ENCODE measurements around the gene WBP1L. TPM values are rescaled to one million over a fixed set of nuclear protein-coding genes. Genes with fewer than 3 reads are reported as not detected.
A peak's percentile ranks its signal among the peaks of the same experiment; 100 is the strongest.
"Not testable (repeated sequence)": the region's sequence is repeated elsewhere in the genome, so short reads cannot be mapped to it uniquely, and the experiment has no call there.

WBP1L gene
- total RNA-seq, 1 experiment from 2014 or later: 56.8 TPM

DNA sequence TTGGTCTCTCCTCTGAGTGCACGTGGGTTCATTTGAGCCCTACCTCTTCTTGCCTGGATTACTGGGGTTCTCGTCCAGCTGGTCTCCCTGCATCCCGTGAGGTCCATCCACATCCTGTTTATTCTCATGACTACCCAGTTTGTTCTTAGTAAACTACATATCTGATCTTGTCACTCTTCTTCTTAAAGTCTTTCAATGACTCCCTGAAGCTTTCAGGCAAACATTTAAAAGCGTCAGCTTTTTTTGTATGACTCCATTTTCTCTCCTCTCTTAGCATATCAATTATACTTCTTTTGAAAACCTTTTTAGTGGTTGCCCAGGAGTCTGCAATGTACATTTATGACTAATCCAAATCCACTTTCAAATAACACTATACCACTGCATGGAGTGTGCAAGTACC, 21.8 kb upstream of the WBP1L start:
- no peak for DNase-seq (ENCODE audit: low read depth)

DNA sequence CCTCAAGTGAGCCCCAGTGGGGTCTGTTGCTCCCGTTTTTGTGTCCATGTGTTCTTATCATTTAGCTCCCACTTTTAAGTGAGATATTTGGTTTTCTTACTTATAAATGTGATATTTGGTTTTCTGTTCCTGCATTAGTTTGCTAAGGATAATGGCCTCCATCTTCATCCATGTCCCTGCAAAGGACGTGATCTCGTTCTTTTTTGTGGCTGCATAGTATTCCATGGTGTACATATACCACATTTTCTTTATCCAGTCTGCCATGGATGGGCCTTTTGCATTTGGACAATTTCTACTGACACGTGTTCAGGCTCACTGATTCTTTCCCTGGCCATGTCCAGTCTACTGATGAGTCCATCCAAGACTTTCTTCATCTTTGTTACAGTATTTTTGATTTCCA, 19.8 kb upstream of the WBP1L start:
- no peak for DNase-seq (ENCODE audit: low read depth)

DNA sequence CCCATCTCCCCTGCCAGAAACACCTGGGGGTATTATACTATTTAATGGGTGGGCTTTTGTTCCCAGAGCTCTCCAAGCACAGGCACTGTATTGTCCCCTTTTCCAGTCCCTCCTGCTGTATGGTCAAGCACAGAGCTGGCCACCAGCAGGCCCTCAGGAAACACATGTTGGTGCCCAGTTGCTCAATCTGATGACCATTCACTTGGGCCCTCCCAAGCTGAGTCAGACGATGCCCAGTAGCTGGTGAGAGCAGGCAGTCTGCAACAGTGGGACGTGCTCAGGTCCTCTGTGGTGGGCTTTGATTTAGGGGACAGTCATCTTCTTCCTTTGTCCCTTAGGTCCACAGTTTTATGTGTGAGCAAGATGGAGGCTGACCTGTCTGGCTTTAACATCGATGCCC, 17.5 kb upstream of the WBP1L start:
- DNase-seq (ENCODE audit: low read depth): peak; percentile 73

DNA sequence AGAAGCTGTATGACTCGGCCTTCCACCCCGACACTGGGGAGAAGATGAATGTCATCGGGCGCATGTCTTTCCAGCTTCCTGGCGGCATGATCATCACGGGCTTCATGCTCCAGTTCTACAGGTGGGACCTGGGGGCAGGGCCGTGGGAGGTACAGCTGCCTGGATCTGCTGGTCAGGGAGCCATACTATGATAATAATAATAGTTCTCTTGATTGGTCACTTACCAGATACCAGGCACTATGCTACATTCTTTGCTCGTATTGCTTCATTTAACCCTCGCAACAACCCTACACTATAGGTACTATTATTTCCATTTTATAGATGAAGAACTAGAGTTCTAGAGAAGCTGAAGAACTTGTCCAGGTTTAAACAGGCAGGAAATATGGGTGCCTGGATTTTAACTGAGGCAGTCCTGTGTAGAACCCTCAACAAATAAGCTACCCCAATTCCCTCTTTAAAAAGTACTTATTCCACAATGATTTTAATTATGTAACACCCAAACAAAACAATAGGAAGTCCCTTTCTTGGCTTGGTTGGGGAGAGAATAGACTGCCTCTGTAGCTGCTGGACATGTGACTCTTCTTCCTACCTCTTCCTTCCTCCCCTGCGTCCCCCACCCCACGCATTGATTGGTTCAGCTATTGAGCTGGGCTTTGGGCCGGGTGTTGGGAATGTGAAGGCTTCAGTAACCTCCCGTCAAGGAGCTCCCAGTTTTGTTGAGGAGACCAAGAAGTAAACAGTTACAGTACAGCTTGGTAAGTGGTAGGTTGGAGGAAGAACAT, 16.5 kb upstream of the WBP1L start:
- no peak for DNase-seq (ENCODE audit: low read depth)

DNA sequence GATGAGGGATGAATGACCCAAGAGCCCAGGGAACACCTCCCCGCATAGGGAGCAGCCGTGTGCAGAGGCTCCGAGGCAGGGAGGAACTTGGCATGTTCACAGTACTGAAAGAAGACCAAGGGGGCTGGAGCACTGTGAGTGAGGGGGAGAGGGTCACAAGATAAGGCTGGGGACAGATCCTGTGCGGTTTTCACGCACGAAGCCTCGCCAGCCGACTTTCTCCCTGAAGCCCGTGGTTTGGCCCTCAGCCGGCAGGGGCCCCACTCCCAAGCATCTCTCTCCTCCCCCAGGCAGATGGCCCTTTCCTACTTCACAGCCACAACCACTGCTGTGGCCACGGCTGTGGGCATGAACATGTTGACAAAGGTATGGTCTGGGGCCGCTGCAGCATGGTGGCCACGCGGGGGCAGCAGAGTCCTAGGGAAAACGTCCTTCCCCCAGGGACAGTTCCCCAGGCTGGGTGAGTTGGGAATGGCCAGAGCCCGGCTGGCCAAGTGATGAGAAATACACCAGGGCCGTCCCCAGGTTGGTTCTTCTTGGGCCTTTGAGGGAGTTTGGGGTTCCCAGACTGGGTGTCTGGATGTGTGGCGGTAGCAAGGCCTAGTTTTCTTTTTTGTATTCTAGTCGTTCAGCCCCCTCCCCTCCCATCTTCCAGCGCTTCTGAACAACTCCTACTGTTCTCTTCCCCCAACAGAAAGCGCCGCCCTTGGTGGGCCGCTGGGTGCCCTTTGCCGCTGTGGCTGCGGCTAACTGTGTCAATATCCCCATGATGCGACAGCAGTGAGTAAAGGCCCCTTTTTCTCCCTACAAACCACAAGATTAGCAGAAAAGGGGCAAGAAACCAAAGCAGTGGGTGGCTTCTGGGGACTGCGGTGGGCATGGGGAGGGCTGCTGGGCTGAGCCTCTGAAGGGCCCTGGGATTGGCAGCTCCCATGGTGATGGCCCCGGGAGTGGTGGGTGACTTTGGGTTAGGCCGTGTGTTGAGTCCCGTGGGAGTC, 14.4 kb upstream of the WBP1L start:
- peak; percentile 73 for DNase-seq (ENCODE audit: low read depth)

DNA sequence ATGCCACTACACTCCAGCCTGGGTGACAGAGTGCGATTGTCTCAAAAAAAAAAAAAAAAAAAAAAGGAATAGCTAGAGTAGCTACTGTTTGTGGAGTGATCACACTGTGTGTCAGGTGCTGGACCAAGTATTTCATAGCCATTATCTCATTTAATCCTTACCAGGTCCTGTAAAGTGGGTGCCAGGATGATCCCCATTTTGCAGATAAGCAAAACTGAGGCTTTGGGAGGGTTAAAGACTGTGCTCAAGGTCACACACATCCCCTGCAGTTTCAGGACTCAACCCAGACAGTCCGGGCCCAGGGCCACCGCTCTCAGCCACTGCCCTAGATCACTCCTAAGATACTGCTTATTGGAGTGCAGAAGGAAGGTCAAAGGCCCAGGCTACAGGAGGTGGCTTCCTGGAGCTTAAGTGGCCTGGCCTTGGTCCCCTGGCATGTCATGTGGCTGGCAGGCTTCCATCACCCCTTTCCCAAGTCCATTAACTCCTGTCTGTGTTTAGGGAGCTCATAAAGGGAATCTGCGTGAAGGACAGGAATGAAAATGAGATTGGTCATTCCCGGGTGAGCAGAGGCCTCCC, 12.4 kb upstream of the WBP1L start:
- DNase-seq (ENCODE audit: low read depth): no peak

DNA sequence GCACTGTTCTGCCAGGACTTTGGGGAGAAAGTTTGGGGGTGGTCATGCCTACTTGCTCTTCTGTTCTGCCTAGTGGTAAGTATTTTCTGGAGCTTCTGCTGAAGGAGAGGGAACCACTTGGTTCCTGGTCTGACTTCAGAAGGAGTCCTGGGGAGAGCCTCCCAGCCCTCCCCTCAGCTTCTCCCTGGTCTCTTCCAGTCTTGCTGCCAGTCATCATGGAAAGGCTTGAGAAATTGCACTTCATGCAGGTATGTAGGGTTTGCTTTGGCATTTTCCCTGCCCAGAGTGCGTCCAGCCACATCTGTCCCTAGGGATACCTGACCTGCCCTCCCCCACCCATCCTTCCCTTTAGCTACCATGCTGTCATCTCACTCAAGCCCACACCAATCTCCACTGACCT, 11.1 kb upstream of the WBP1L start:
- no peak for DNase-seq (ENCODE audit: low read depth)

DNA sequence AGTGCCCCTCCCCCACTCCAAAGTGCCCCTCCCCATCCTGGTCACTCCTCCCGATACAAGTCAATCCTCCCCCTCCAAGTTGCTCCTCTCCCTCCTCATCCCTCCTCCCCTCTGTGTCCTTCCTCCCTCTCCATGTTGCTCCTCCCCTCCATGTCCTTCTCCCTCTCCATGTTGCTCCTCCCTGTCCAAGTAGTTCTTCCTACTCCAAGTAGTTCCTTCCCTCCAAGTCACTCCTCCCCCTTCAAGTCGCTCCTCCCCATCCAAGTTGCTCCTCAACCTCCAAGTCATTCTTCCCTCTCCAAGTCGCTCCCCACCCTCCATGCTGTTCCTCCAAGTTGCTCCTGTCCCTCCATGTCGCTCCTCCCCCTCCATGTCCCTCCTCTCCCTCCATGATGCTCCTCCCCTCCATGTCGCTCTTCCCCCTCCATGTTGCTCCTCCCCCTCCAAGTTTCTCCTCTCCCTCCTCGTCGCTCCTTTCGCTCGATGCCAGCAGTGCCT, 8.6 kb upstream of the WBP1L start:
- no peak for DNase-seq (ENCODE audit: low read depth)

DNA sequence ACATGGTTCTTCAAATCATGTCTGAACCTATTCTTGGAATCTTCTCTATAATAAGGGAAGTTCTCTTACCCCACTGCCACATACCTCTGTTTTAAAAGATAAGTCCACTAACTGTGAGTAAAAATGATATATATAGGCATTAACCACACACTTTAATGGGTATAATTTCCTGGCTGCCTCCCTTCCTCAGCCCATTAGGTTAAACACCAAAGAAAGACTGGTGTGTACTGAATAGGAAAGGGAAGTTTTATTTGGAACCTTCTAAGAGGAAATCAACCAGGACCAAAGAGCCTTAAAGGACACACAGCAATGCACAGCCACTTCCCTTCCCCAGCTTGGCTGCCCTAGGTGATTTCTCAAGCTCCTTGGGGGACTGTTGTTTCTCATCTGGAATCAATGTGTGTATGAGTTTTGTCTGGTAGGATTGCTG, 5.0 kb upstream of the WBP1L start:
- DNase-seq (ENCODE audit: low read depth): no peak

DNA sequence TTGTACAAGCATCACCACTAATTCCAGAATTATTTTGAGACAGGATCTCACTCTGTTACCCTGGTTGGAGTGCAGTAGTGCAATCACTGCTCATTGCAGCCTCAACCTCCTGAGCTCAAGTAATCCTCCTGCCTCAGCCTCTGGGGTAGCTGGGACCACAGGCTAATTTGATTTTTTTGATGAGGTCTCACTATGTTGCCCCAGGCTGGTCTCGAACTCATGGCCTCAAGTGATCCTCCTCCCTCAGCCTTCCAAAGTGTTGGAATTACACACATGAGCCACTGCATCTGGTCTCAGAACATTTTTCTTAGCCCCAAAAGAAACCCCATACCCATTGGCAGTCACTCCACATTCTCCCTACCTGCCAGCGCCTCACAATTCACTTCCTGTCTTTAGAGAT, 3.5 kb upstream of the WBP1L start:
- no peak for DNase-seq (ENCODE audit: low read depth)

DNA sequence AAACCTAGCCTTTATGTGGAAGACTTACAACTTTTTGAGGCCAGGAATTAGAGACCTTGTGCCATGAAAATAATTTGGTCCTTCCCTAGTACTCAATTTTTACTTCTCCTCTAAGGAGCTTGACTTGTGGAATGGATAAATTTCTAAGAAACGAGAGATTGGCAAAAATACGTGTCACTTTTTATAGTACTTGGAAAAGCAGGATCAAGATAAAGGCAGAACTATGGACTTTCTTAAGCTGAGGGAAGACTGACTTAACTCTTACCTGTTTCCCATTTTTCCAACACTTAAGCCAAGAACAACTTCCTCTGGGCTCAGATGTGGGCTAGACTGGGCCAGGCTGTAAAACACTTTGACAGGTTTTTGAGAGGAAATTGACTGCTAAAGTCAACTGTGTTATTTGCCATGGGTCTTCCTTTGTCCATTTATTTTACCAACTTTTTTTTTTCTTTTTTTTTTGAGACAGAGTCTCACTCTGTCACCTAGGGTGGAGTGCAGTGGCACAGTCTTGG, 2.0 kb upstream of the WBP1L start:
- no peak for DNase-seq (ENCODE audit: low read depth)

DNA sequence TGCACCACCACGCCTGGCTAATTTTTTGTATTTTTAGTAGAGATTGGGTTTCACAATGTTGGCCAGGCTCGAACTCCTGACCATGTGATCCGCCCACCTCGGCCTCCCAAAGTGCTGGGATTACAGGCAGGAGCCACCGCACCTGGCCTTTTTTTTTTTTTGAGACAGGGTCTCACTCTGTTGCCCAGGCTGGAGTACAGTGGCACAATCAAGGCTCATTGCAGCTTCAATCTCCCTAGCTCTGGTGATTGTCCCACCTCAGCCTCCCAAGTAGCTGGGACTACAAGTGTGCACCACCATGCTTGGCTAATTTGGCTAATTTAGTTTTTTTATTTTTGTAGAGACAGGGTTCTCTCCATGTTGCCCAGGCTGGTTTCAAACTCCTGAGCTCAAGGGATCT, 1.4 kb upstream of the WBP1L start:
- DNase-seq (ENCODE audit: low read depth): not testable (repeated sequence)

DNA sequence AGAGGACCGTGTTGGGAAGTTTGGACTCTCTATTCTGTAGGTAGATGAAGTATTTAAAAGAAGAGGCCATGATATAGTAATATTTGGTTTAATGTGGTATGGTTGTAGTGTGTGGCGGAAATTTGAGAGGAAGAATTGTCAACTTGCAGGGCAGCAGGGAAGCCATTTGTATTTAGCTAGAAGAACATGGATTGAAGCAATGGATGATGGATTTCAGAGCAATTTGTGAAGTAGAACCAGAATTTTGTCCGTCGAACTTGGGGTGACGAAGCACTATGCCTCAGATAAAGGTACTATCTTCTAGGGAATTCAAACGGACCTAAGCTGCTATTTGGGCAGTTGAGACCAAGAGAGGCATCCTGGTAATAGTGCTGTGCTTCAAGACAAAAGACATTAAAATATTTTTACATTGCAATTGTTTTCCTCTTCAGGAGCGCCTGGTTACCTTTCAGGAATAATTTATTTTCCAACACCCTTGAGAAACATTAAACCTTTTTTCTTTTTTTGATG, 615 bp upstream of the WBP1L start:
- no peak for DNase-seq (ENCODE audit: low read depth)

DNA sequence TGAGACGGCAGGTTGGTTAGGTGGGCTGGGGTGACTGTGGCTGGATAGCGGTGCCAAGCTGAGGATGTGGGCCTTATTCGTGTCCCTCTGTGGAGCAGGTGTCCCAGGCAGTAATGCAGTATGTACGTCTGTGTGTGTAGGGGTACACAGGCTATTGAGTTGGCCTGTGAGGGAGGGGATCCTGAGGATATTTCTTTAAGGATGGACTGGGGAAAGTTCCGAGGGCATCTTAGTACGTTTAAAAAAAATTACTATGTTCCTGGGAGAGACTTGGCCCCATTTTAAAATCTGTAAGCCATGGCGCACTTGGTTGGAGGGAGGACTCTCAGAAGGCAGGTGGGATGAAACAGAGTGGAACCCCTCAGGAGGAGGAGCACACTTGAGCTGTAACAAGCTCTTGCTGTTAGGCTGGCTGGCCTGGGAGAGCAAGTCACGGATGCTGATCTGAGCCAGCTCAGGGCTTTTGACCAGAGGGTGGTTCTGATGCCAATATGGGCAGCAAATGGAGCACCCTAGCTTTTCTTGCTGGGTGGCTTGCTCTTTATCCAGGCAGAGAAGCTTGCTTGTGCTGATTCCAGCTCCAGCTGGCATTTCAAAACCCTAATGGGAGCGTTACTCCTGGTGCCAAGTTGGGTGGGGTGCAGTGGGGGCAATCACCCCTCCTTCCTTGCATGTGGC, 765 bp downstream of the WBP1L start:
- peak; percentile 35 for DNase-seq (ENCODE audit: low read depth)

DNA sequence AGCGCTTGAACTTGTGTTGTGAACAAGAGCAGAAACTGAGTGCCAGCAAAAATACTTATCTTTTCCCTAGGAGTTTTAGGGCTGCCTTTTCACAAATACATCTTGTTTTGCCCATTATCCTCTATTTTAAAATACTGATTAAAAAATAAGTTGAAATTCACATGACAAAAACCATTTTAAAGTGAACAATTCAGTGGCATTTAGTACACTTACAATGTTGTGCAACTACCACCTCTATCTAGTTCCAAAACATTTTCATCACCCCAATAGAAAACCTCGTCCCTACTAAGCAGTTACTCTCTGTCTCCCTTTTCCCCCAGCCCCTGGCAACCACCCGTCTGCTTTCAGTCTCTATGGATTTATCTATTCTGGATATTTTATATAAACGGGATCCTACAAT, 1.4 kb downstream of the WBP1L start:
- no peak for DNase-seq (ENCODE audit: low read depth)

DNA sequence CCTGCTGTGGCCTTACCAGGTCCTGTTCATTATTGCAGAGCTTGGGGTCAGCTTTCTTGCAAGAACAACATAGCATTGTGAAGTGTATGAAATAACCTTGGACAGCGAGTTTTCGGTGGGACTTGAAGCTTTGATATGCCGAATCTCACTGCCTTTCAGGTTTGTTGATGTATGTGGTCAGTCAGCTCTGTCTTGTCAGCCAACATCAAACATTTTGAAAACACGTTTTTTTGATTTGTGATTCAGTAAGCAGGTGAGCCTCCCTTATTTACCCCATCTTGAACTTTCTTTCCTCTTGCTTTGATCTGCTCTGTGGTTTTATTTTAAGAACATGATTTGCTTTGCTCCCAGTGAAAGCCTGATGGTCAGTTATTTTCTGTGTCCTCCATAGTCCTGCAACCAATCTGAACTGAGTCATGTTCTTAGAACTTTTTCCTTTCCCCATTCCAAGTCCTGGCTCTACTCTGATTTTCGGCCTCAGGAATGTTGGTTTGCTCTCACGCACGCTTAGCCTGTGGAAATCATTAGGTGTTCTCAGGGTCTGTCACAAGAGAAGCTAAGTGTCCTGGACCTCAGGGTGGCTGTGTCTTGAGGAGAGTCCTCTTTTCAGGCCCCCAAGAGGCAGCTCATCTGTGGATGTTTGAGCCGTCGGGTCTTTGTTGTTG, 8.7 kb downstream of the WBP1L start:
- DNase-seq (ENCODE audit: low read depth): peak; percentile 89

DNA sequence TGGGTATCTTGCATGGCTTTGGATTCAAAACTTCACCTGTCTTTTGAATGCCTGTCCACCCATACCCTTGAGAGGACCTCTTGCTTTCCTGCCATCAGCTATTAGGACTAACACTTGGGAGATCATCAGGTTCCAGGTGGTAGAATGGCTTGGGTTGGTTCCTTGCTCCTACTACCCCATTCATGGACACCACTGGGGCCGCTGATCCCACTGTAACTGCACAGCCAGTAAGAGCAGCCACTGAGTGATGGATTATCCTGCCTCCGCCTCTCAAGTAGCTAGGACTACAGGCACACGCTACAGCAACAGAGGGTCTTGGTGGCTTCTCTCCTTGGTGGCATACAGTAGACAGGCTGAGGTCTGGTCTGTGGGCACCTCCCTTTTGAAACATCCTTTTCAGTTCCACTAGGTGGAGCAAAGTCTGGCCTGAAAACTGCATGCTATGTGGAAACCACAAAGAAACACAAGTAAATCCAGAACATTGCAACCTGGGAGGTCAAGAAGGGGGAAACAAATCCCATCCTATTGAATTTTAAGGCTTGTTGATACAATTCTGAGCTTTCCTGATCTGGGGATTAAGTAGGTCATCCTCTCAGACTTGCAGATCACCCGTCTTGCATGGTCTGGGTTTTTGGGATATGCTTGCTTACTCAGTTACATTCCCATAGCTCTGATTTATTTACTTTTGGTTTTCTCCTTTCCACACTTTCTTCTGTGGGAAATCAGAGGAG, 9.4 kb downstream of the WBP1L start:
- DNase-seq (ENCODE audit: low read depth): peak; percentile 86

DNA sequence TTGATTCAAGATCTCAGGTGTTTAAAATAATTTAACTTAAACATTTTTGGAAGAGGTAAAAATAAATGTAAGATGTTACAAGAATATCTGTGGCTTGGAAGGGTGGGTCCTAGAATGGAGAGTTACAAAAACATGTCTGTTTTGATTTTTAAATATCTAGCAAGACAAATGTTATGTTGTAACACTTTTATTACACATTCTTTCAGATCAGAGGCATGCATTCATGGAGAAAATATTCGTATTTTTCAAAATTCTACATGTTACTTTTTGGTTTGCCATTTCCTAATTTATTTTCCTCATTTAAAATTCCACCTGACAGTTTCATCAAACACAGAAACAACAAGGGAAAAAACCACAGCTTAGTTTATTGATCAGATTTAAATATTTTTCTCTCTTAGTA, 10.0 kb downstream of the WBP1L start:
- DNase-seq (ENCODE audit: low read depth): no peak

DNA sequence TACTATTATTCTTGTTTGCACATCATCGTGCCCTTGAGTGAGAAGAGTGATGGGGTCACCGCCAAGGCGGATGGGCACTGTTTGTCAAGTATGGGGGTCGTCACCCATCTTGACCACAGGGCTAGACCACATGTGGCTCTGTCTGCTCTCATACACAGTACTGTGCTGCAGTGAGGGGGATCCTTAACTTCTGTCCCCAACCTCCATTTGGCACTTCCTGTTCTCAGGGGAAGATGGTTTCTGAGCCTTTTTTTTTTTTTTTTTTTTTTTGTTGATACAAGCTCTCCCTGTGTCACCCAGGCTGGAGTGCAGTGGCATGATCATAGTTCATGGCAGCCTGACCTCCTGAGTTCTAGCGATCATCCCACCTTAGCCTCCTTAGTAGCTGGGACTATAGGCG, 13.6 kb downstream of the WBP1L start:
- DNase-seq (ENCODE audit: low read depth): no peak
